Ishikawa (cell line): Measurements from ENCODE around the gene ARNT2.

ENCODE experiments used
- CEBPB ChIP-seq: IDR thresholded peaks from 2 replicates; pipeline ENCODE4 v1.6.1; 2012
- CREB1 ChIP-seq: IDR thresholded peaks from 2 replicates; pipeline ENCODE4 v1.6.1; 2012; ENCODE audit warnings: low read depth

GRCh38 chr15:80611543-80612080 lies 207.4 kb downstream of the ARNT2 start:
- no peak for TF ChIP-seq CREB1
- no peak for TF ChIP-seq CEBPB
